ACHN (cell line): ENCODE measurements around the gene INPP5A.
"Not testable (repeated sequence)": the region's sequence is repeated elsewhere in the genome, so short reads cannot be mapped to it uniquely, and the experiment has no call there.

Source experiments
- DNase-seq: peaks from one replicate; pipeline ENCODE4 v3.0.0-alpha.2; 2015
- in situ Hi-C: cut with HindIII; loops from 2 replicates; pipeline ENCODE4 v1.10.0; 2017; ENCODE audit warnings: low sequenced_read_pairs, low pct_ligation_motif_present, low pct_unique_long_range_greater_than_20kb

INPP5A gene

GRCh38 chr10:132742167-132742836 is 204.7 kb downstream of the INPP5A start:
- no peak for DNase-seq
- in situ Hi-C loops = no loop called here

GRCh38 chr10:132742837-132743194 is 205.2 kb downstream of the INPP5A start:
- DNase-seq = no peak
- in situ Hi-C loops = no loop called here

- in situ Hi-C loops, DNase-seq: not testable (repeated sequence)
Measured at GRCh38 chr10:132743196-132743924, 205.8 kb downstream of the INPP5A start.

GRCh38 chr10:132743925-132744490 is 206.4 kb downstream of the INPP5A start:
- DNase-seq = no peak
- in situ Hi-C loops = no loop called here

- in situ Hi-C loops = no loop called here
- DNase-seq = no peak
Measured at GRCh38 chr10:132744839-132745238, 207.3 kb downstream of the INPP5A start.

- DNase-seq = no peak
- in situ Hi-C loops = no loop called here
Measured at GRCh38 chr10:132745511-132745910, 207.9 kb downstream of the INPP5A start.

- in situ Hi-C loops = no loop called here
- no peak for DNase-seq
Measured at GRCh38 chr10:132745971-132746370, 208.4 kb downstream of the INPP5A start.

GRCh38 chr10:132746386-132746785 is 208.8 kb downstream of the INPP5A start:
- in situ Hi-C loops = no loop called here
- DNase-seq = no peak

- in situ Hi-C loops = no loop called here
- DNase-seq = no peak
Measured at GRCh38 chr10:132746801-132747625, 209.4 kb downstream of the INPP5A start.

GRCh38 chr10:132748135-132748534 is 210.5 kb downstream of the INPP5A start:
- DNase-seq = no peak
- in situ Hi-C loops = no loop called here

- DNase-seq = no peak
- in situ Hi-C loops = no loop called here
Measured at GRCh38 chr10:132748545-132749370, 211.2 kb downstream of the INPP5A start.

GRCh38 chr10:132749371-132749795 is 211.8 kb downstream of the INPP5A start:
- in situ Hi-C loops = no loop called here
- no peak for DNase-seq

GRCh38 chr10:132750936-132751335 is 213.3 kb downstream of the INPP5A start:
- no peak for DNase-seq
- in situ Hi-C loops = no loop called here

GRCh38 chr10:132752378-132752777 is 214.8 kb downstream of the INPP5A start:
- DNase-seq = no peak
- in situ Hi-C loops = no loop called here

GRCh38 chr10:132752961-132753360 is 215.4 kb downstream of the INPP5A start:
- DNase-seq = no peak
- in situ Hi-C loops = no loop called here

GRCh38 chr10:132753596-132753995 is 216.0 kb downstream of the INPP5A start:
- in situ Hi-C loops = no loop called here
- DNase-seq = no peak

GRCh38 chr10:132754071-132754470 is 216.5 kb downstream of the INPP5A start:
- DNase-seq = no peak
- in situ Hi-C loops = no loop called here

GRCh38 chr10:132755166-132755711 is 217.7 kb downstream of the INPP5A start:
- no peak for DNase-seq
- in situ Hi-C loops = no loop called here
